Inferior parietal cortex (tissue), 1 donor: ENCODE measurements around the gene SCARB1.
"Not testable (repeated sequence)": the region's sequence is repeated elsewhere in the genome, so short reads cannot be mapped to it uniquely, and the experiment has no call there.

Experiments
- DNase-seq: peaks from one replicate; pipeline ENCODE4 v3.0.0-alpha.2; 2016; ENCODE audit errors: extremely low spot score

Gene SCARB1

DNA sequence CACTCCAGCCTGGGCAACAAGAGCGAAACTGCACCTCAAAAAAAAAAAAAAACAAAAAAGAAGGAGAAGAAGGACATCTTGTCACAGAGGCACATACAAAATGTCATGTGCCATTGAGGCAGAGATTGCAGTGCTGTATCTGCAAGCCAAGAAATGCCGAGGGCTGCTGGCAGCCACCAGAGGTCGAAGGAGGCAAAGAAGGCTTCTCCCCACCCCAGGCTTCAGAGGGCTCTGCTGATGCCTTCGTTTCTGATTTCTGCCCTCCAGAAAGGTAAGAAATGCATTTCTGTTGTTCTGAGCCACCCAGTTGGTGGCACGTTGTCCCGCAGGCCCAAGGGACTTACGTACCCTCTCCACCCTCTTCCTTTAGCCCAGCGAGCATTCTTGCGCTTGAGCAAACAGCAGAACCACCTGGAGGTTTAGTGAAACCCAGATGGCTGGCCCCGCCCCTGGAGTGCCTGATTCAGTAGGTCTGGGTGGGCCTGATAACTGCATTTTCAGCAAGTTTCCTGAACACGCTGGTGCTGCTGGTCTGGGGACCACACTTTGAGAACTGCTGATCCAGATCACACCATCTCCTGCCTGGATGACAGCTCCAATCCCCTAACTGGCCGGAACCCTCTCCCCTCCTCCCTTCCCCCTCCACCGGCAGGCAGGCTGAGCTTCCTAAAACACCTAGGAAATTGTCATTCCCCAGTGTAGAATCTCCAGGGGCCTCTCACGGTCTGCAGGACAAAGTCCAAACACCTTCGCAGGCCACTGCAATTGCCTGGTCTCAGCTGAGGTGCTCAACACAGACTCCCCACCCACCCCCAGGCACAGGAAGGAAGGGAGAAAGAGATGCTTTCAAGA is 21.1 kb upstream of the SCARB1 start:
- DNase-seq = no peak

DNA sequence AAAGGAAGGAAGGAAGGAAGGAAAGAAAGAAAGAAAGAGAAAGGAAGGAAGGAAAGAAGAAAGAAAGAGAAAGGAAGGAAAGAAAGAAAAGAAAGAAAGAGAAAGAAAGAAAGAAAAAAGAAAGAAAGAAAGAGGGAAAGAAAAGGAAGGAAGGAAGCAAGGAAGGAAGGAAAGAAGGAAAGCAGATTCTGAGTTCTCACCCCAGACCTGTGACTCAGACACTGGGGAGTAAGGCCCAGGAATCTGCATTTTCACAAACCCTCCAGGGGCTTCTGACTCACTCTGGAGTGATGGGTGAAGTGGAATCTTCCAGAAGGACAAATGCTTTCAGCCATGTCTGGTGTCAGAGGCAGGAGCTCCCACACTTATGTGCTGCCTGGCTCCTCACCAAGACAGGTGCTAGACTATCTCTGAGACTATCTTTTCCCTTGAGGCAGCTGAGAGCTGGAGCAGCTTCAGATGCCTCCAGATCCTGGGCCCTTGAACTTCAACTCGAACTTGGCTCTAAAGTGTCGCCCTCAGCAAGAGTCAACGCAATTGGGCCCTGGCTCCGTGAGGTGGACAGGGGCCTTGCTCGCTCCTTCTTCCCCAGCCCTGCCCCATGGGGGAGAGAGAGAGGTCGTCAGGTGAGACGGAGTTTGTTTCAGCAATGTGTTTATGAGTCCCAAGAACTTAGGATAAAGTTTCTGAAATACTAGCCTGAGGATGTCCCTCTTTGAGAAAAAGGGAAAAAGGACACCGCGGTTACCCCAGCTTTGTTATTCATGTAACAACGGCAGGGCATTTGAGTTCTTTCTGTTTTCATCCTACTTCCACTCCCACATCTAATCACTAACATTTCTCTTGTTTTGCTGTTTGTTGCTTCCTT is 19.8 kb upstream of the SCARB1 start:
- DNase-seq = no peak

DNA sequence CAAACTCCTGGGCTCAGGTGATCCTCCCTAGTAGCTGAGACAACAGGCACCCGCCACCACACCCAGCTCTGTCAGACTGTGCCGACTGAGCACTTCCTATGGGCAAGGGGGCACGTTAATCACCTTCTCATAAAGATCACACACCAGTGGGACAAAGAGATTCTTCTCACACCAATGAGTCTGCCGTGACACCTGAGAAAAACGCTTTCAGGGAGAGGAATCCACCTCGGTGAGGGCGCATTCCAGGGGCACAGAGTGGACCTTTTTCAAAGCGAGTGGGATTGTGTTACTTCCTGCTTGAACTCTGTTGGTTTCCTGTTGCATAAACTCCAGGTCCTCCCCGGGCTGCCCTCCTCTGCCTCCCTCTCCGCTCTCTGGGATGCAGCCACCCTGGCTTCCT is 17.5 kb upstream of the SCARB1 start:
- no peak for DNase-seq

DNA sequence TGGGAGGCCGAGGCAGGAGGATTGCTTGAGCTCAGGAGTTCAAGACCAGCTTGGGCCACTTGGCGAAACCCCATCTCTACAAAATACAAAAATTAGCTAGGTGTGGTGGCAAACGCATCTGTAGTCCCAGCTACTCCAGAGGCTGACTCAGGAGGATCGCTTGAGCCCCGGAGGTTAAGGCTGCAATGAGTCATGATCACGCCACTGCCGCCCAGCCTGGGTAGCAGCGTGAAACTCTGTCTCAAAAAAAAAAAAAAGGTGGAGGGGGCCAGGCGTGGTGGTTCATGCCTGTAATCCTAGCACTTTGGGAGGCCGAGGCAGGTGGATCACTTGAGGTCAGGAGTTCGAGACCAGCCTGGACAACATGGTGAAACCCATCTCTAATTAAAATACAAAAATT is 16.7 kb upstream of the SCARB1 start:
- not testable (repeated sequence) for DNase-seq

DNA sequence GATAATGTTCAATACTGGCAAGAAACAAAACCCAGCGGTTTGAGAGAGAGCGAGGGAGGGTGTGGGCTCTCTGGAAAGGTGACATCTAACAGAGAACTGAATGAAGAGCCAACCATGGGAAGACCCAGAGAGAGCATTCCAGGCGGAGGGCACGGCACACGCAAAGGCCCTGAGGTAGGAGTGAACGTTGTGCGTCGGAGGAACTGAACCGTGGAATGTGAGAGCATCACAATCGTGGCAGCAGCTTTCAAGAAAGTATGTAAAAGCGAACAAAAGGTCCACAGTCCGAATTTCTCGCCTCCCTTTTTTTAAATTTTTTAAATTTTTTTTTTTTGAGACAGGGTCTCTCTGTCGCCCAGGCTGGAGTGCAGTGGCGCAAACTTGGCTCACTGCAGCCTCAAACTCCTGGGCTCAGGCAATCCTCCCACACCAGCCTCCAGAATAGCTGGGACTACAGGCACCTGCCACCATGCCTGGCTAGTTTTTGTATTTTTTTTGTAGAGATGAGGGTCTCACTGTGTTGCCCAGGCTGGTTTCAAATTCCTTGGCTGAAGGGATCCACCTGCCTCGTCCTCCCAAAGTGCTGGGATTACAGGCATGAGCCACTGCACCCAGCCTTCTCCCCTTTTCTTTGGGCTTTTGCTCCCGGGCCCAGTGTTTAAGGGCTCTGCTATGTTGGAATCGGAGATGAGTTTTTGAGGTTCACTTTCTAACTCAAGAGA is 15.3 kb upstream of the SCARB1 start:
- no peak for DNase-seq

- DNase-seq = no peak
Observed at GRCh38 chr12:124877423-124877822, 13.8 kb upstream of the SCARB1 start.

- DNase-seq = no peak
Observed at GRCh38 chr12:124876171-124876570, 12.5 kb upstream of the SCARB1 start.

DNA sequence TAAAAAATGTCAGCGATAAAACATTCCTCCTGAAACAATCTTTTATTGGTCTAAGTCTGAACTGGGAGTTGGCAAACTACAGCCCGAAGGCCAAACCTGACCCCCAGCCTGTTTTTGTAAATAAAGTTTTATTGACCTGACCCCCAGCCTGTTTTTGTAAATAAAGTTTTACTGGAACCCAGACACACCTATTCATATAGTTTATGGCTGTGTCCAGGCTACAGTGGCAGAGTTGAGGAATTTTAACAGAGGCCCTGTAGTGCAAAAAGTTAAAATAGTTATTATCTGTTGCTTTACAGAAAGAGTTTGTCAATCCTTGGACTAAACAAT is 12.1 kb upstream of the SCARB1 start:
- no peak for DNase-seq

DNA sequence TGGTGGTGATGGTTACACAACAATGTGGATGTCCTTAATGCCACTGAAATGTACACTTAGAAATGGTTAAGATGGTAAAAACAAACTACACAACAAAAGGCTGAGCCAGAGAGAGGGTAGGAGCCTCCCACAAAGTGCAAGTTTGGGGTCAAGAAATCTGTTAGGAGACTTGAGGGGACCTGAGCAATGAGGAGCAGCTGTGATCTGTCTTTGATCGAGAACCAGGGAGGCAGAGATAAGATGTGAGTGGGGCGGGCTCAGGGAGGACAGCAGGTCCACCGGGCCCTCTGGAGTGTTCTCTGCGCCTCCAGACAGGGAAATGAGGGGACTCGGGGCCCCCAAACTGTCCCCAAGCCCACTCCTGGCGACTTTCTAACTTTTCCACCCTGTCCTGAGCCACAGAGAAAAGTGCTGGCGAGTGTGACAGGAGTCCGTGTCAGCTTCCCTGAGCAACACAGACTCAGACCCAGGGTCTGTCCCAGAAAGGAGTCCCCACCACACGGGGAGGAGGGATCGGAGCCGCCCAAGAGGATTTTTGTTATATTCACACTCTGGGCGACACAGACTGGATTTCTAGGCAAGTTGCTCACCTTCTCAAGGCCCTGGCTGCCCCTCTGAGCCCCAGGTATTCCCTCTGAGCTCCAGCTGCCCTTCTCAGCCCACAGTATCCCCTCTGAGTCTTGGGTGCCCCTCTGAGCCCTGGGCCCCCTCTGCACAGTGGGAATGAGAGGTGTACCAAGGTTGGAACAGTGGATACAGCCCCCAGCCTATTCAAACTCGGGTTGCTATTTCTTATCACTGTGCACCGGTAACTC is 11.5 kb upstream of the SCARB1 start:
- DNase-seq = no peak

DNA sequence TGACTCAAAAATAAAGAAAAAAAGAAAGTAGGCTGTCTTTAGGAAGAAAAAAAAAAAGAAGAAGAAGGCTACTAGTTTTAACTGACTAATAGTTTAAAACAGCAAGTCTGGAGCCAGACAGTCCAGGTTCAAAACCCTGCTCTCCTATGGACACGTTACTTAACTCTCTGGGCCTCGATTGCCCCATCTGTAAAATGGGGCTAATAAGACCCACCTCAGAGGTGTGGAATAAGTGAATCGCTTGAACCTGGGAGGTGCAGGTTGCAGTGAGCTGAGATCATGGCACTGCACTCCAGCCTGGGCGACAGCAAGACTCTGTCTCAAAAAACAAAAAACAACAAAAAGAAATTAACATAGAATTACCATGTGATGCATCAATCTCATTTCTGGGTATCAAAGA is 10.5 kb upstream of the SCARB1 start:
- DNase-seq = no peak

GRCh38 chr12:124872068-124872719 is 8.5 kb upstream of the SCARB1 start:
- no peak for DNase-seq

DNA sequence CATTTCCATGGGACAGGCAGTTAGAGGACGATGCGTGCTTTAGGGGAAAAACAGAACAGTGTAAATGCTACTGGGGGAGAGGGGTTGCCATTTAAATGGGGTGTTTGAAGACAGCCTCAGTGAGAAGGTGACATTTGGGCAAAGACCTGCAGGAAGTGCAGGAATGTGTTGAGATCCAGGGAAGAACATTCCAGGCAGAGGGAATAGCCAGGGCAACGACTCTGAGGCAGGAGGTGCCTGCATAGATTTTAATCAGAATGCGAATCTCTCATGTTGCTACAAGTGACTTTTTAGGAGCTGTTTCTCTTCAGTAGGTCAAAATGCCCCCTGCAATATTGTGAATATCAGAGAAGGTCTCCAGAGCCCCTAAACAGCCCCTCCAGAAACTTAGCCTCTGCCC is 7.6 kb upstream of the SCARB1 start:
- DNase-seq = no peak

DNA sequence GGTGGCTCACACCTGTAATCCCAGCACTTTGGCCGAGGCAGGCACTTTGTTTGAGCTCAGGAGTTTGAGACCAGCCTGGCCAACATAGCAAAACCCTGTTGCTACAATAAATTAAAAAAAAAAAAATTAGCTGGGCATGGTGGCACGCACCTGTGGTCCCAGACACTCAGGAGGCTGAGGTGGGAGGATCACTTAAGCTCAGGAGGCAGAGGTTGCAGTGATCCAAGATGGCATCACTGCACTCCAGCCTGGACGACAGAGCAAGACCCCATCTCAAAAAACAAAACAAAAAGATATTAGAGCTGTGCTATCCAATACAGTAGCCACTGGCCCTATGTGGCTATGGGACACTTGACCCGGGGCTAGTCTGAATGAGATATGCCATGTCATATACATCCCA is 6.9 kb upstream of the SCARB1 start:
- no peak for DNase-seq

GRCh38 chr12:124869059-124869665 is 5.5 kb upstream of the SCARB1 start:
- no peak for DNase-seq

DNA sequence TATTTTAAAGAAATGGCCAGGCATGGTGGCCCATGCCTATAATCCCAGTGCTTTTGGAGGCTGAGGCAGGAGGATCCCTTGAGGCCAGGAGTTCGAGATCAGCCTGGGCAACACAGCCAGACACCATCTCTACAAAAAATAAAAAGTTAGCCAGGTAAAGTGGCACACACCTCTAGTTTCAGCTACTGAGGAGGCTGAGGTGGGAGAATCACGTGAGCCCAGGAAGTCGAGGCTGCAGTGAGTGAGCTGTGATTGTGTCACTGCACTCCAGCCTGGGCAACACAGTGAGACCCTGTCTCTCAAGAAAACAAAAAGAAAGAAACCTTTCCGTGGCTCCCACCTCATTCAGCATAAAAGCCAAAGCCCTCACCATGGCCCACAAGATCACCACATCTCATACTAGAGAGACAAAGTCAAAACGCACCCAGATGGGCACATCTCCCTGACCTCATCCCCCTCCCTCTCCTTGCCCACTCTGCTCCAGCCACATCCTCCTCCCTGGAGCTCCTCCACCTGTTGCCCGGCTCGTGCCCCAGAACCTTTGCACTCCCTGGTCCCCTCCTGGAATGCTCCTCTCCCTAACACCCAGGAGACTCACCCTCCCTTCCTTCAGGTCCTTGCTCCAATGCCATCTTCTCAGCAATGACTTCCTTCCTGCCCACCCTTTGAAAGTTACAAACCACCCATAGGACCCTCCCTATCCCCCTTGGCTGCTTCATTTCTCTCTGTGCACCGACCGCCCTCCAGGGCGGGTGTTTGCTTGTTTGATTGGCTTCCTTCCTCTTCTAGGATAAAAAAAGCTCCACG is 4.8 kb upstream of the SCARB1 start:
- DNase-seq = no peak

- no peak for DNase-seq
Observed at GRCh38 chr12:124867401-124867930, 3.8 kb upstream of the SCARB1 start.

DNA sequence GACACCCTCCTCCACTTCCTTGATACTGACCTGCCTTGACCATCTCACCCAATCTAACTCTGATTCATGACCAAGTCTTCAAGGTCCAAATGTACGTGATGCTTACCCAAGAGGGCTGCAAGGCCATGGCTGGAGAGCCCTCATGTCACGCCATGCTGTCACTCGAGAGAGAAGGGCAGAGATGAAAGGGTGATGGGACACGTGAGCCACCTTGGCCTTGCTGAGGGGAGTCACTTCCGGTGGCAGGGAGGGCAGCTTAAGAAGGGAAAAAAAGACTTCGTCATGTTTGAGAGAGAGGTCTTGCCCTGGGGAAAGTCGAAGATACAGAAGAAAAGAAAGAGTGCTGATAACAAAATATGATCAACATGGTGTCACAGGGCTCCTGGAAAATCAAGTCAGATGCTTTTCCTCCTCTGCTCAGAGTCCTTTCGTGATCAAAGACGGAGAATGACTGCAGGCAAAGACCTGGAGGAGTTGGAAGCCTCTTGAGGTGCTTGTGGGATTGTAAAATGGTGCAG is 3.3 kb upstream of the SCARB1 start:
- no peak for DNase-seq

DNA sequence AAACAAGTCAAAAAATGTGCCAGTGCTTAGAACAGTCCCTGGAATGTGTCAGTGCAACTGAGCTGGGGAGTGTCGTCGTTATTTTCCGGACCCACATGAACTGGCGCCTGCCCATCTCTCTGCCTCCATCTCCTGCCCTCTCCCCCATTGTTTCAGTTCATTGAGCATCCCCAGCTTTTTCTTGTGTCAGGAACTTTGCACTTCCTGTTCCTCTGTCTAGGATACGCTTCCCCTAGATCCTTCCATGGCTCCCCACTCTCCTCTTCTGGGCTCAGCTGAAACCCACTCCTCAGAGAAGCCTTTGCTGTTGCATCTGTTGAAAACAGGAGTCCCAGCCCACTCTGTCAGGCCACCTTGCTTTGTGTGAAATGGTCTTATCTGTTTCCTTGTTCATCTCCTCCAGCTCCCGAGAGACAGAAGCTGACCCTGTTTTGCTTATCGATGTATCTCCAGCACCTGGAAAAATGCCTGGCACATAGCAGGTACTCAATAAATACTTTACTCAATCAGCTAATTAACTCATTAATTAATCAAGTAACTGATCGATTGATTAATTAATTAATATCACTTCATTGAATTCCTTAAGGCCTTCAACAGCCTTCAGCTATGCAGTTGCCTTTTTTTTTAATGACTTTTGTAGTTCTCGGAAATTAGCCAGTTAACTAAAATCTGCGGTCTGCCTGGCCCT is 2.7 kb upstream of the SCARB1 start:
- no peak for DNase-seq

DNA sequence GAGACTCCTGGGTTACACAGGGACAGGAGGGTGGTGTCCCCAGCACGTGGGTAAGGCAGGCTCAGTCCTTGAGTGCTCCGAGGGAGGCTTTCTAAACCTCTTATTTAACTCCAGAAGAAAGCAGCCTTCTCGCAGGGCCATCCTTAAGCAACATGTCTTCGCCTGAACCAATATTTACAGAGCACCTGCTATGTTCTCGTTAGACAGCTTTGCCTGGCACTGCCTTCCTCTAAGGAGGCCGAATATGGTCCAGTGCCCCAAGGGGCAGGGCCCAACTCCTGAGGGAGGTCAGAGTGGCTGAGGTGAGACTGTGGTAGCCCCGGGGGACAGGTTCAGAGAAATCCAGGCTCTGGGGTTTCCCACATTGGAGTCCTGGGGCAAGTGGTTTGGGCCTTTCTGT is 2.1 kb upstream of the SCARB1 start:
- DNase-seq = no peak
